CD4-positive, alpha-beta memory T cell (primary cell): ENCODE results near the gene PSD2. TPM values are rescaled to one million over a fixed set of nuclear protein-coding genes. Genes with fewer than 3 reads are reported as not detected.

Experiments used
- CTCF ChIA-PET: fragments of 350-600 bp; sonication (Branson Sonifier 250); formaldehyde crosslinking; loops from one replicate; lab custom pipeline; 2021; ENCODE audit warnings: inconsistent platforms; ENCODE audit not compliant: partially characterized antibody; lab: Charles Lee
- POLR2A ChIA-PET: fragments of 350-600 bp; sonication (Branson Sonifier 250); formaldehyde crosslinking; loops from one replicate; lab custom pipeline; 2021; ENCODE audit not compliant: partially characterized antibody; lab: Charles Lee
- DNase-seq, 5 donors: peaks; one replicate each; pipeline versions ENCODE4 v3.0.0 to v3.0.0-alpha.2; 2020 to 2022; ENCODE audit warnings: mixed read lengths in 1 of 5
- H3K27ac ChIP-seq: one replicate; pipeline ENCODE4 v1.7.0; 2013; ENCODE audit warnings: low read depth, low read length
- H3K27me3 ChIP-seq: 2 replicates; pipeline ENCODE4 v1.7.0; 2013; ENCODE audit warnings: mild to moderate bottlenecking, low read length, moderate library complexity; ENCODE audit not compliant: insufficient read depth
- H3K36me3 ChIP-seq: 2 replicates; pipeline ENCODE4 v1.7.0; 2013; ENCODE audit warnings: mild to moderate bottlenecking, low read length, moderate library complexity; ENCODE audit not compliant: insufficient read depth
- H3K4me1 ChIP-seq: 2 replicates; pipeline ENCODE4 v1.7.0; 2013; ENCODE audit warnings: mild to moderate bottlenecking, low read length, moderate library complexity; ENCODE audit not compliant: insufficient read depth
- H3K4me3 ChIP-seq, 2 donors: one replicate each; pipeline ENCODE4 v1.7.0; 2013; ENCODE audit warnings: low read length in 2 of 2, mild to moderate bottlenecking in 1 of 2
- H3K9me3 ChIP-seq, 2 donors: one replicate each; pipeline ENCODE4 v1.7.0; 2013; ENCODE audit warnings: low read length in 2 of 2, control low read depth in 1 of 2; ENCODE audit not compliant: control insufficient read depth in 1 of 2
- H3K27ac Mint-ChIP-seq, 7 donors: one replicate each; pipeline ENCODE4 v1.8.0; 2020 to 2021; ENCODE audit warnings: mixed read lengths in 7 of 7, mild to moderate bottlenecking in 6 of 7, inconsistent platforms in 3 of 7, moderate library complexity in 3 of 7
- H3K27me3 Mint-ChIP-seq, 2 donors: one replicate each; pipeline ENCODE4 v1.8.0; 2020 to 2021; ENCODE audit warnings: mixed read lengths in 2 of 2
- H3K36me3 Mint-ChIP-seq, 2 donors: one replicate each; pipeline ENCODE4 v1.8.0; 2020 to 2021; ENCODE audit warnings: mixed read lengths in 2 of 2, inconsistent platforms in 1 of 2, mild to moderate bottlenecking in 1 of 2
- H3K4me1 Mint-ChIP-seq, 4 donors: one replicate each; pipeline ENCODE4 v1.8.0; 2020 to 2021; ENCODE audit warnings: mixed read lengths in 4 of 4, mild to moderate bottlenecking in 1 of 4
- H3K4me3 Mint-ChIP-seq, 8 donors: one replicate each; pipeline ENCODE4 v1.8.0; 2020 to 2021; ENCODE audit warnings: mixed read lengths in 8 of 8, mild to moderate bottlenecking in 7 of 8, moderate library complexity in 6 of 8, inconsistent platforms in 3 of 8
- H3K9me3 Mint-ChIP-seq, 8 donors: one replicate each; pipeline ENCODE4 v1.8.0; 2020 to 2021; ENCODE audit warnings: mixed read lengths in 8 of 8, mild to moderate bottlenecking in 5 of 8, inconsistent platforms in 3 of 8, moderate library complexity in 1 of 8
- intact Hi-C: fragments of 100-400 bp; cut with micrococcal nuclease; formaldehyde crosslinking; loops from one replicate; pipeline ENCODE4 v1.15.1; 2023
- polyA plus RNA-seq, 2 donors: library from polyadenylated mRNA; unstranded; fragments of 300-500 nt; fragmentation: Illumina TruSeq; gene quantifications; one replicate each; pipeline ENCODE4 v1.2.3, GENCODE V29; 2021
- total RNA-seq, 2 experiments: library from RNA; stranded (reverse); gene quantifications; one replicate each; pipeline ENCODE4 v1.2.3, GENCODE V29; 2021

PSD2 gene
- total and polyA plus RNA-seq, 4 experiments from 2014 or later: not detected

DNA sequence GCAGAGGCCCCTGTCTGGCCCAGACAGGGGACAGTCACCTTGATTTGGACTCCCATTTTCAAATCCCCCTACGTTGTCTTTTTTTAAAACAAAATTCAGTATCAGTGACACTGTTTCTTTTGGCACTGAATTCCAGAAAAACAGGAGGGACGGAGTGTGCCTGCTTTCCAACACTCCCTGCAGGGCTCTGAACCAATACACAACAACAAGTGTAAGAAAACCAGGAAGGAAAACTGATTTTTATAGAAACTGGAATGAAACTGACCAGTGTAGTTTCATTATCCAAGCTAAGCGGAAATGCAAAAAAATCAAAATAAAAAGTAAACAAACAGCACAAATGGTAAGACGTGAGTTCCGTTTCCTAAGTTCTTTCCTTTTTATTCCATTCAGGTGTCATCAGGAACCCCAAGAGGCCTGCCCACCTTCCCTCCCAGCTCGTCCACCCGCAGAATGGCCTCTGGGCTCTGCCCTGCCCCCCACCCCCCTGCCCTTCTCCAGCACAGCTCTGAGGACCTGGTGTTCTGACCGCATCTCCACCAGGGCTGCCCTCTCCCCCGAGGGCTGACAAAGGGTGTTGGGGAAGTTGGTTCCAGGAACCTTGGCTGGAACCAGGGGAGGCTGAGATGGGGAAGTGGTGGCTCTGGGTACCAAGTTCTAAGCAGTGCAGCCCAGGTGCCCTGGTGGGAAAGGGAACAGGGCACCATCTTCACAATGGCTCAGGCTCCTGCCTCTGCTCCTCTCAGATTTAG, 73.6 kb downstream of the PSD2 start:
- ChIA-PET POLR2A (no interaction called here), CTCF (no interaction called here)
- H3K4me3 Mint-ChIP-seq: no peak overlapping the region
- H3K27ac Mint-ChIP-seq: no peak overlapping the region
- H3K27me3 ChIP-seq: no peaks in the 10 kb centered on the region
- no peak overlapping the region for H3K27ac ChIP-seq
- no peaks in the 10 kb centered on the region for H3K9me3 ChIP-seq
- intact Hi-C loops: no loop called here
- no peaks in the 10 kb centered on the region for H3K36me3 ChIP-seq
- no peaks in the 10 kb centered on the region for H3K9me3 Mint-ChIP-seq
- peaks cover 11 to 15% of the 10 kb centered on the region in 2 donors for H3K27me3 Mint-ChIP-seq
- DNase-seq: no peak
- no peaks in the 10 kb centered on the region for H3K4me1 ChIP-seq
- H3K4me3 ChIP-seq: no peak overlapping the region
- peaks cover 0 to 1% (median 0%) of the 10 kb centered on the region in 4 donors for H3K4me1 Mint-ChIP-seq
- no peaks in the 10 kb centered on the region for H3K36me3 Mint-ChIP-seq

GRCh38 chr5:139870677-139871076, 75.1 kb downstream of the PSD2 start:
- Histone ChIP-seq H3K4me1 (no peaks in the 10 kb centered on the region), H3K36me3 (no peaks in the 10 kb centered on the region), H3K9me3 (no peaks in the 10 kb centered on the region), H3K27me3 (no peaks in the 10 kb centered on the region), H3K27ac (no peak overlapping the region), H3K4me3 (no peak overlapping the region)
- no peaks in the 10 kb centered on the region for H3K36me3 Mint-ChIP-seq
- H3K27me3 Mint-ChIP-seq: peaks cover 9 to 18% of the 10 kb centered on the region in 2 donors
- POLR2A ChIA-PET: no interaction called here
- DNase-seq: no peak
- peaks cover 0 to 1% (median 0%) of the 10 kb centered on the region in 4 donors for H3K4me1 Mint-ChIP-seq
- peaks cover 0 to 3% (median 0%) of the 10 kb centered on the region in 8 donors for H3K9me3 Mint-ChIP-seq
- no peak overlapping the region for H3K4me3 Mint-ChIP-seq
- CTCF ChIA-PET: interaction anchor here (1.4 kb wide), 1 partner anchor 84 kb away, joined by 3 read pairs; no protein-coding TSS in a partner anchor
- H3K27ac Mint-ChIP-seq: no peak overlapping the region
- intact Hi-C loops: no loop called here

- Mint-ChIP-seq H3K4me1 (peaks cover 0 to 1% (median 0%) of the 10 kb centered on the region in 4 donors), H3K9me3 (peaks cover 0 to 8% (median 2%) of the 10 kb centered on the region in 8 donors), H3K36me3 (no peaks in the 10 kb centered on the region), H3K4me3 (no peak overlapping the region), H3K27me3 (peaks cover 9 to 15% of the 10 kb centered on the region in 2 donors), H3K27ac (no peak overlapping the region)
- no peak overlapping the region for H3K4me3 ChIP-seq
- no peaks in the 10 kb centered on the region for H3K9me3 ChIP-seq
- ChIA-PET CTCF (interaction anchor here (1.4 kb wide), 1 partner anchor 85 kb away, joined by 3 read pairs; no protein-coding TSS in a partner anchor), POLR2A (no interaction called here)
- no peaks in the 10 kb centered on the region for H3K4me1 ChIP-seq
- no peaks in the 10 kb centered on the region for H3K36me3 ChIP-seq
- H3K27ac ChIP-seq: no peak overlapping the region
- no peaks in the 10 kb centered on the region for H3K27me3 ChIP-seq
- intact Hi-C loops: no loop called here
- no peak for DNase-seq
Measured at GRCh38 chr5:139871614-139872013, 76.0 kb downstream of the PSD2 start.

DNA sequence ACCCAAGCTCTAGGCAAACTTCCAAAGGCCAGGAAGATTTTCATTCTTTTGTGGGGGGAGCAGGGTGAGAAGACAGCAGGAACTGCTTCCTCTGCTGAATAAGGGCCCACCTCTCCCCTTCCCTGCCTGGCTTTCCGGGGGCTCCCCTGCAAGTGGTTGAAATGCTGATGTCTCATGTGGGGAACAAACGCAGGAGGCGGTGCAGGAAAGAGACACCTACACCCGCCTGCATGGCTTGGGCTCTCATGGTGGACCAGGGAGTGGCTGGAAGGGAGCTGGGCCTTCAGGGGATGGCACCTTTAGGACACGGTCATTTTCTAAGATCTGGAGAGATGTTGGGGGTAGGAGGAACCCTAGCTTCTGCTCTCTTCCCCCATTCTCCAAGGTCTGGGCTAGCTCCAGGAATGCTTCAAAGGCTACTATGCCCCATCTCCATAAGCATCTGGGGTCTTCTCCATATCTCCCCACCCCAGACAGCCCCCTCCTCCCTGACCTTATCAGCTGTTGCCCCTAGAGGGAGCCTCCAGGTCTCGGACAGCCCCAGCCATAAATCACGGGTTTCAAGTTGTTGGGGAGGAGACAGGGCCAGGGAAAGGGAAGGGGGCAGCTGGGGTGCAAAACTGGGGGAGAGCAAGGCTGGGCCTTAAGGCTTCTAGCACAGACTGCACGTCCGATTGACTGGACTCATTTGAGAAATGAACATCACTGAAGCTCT, 76.6 kb downstream of the PSD2 start:
- no peaks in the 10 kb centered on the region for H3K9me3 ChIP-seq
- POLR2A ChIA-PET: no interaction called here
- CTCF ChIA-PET: interaction anchor here (1.1 to 1.3 kb wide), 2 partner anchors 9 to 96 kb away, joined by 4 read pairs; no protein-coding TSS in a partner anchor
- Mint-ChIP-seq H3K4me3 (no peak overlapping the region), H3K36me3 (no peaks in the 10 kb centered on the region), H3K27ac (no peak overlapping the region), H3K4me1 (peaks cover 0 to 1% (median 0%) of the 10 kb centered on the region in 4 donors), H3K27me3 (peaks cover 9 to 15% of the 10 kb centered on the region in 2 donors), H3K9me3 (peaks cover 0 to 8% (median 2%) of the 10 kb centered on the region in 8 donors)
- no peaks in the 10 kb centered on the region for H3K27me3 ChIP-seq
- intact Hi-C loops: no loop called here
- no peak overlapping the region for H3K4me3 ChIP-seq
- no peaks in the 10 kb centered on the region for H3K4me1 ChIP-seq
- no peak for DNase-seq
- H3K36me3 ChIP-seq: no peaks in the 10 kb centered on the region
- H3K27ac ChIP-seq: no peak overlapping the region

- H3K9me3 ChIP-seq: no peaks in the 10 kb centered on the region
- intact Hi-C loops: no loop called here
- Mint-ChIP-seq H3K9me3 (peaks cover 0 to 8% (median 2%) of the 10 kb centered on the region in 8 donors), H3K36me3 (no peaks in the 10 kb centered on the region), H3K4me3 (no peak overlapping the region), H3K27ac (peak overlapping the region in 1 of 7 donors; percentile 43), H3K27me3 (peaks cover 9 to 14% of the 10 kb centered on the region in 2 donors), H3K4me1 (no peaks in the 10 kb centered on the region)
- H3K4me3 ChIP-seq: no peak overlapping the region
- POLR2A ChIA-PET: no interaction called here
- CTCF ChIA-PET: interaction anchor here (1.1 to 1.3 kb wide), 2 partner anchors 10 to 96 kb away, joined by 4 read pairs; no protein-coding TSS in a partner anchor
- H3K27me3 ChIP-seq: no peaks in the 10 kb centered on the region
- H3K27ac ChIP-seq: no peak overlapping the region
- no peaks in the 10 kb centered on the region for H3K4me1 ChIP-seq
- no peaks in the 10 kb centered on the region for H3K36me3 ChIP-seq
- DNase-seq: no peak
Measured at GRCh38 chr5:139872851-139873794, 77.5 kb downstream of the PSD2 start.

DNA sequence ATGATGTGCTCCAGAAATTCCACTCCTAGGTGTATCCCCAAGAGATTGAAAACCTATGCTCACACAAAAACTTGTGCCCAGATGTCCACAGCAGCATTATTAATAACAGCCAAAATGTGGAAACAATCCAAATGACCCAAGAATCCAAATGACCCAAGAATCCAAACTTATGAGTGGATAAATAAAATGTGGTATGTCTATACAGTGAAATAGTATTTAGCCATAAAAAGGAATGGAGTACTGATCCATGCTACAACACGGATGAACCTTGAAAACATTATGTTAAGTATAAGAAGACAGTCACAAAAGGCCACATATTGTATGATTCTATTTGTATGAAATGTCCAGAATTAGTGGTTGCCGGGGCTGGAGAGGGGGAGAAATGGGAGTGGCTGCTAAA, 80.3 kb downstream of the PSD2 start:
- no peak overlapping the region for H3K4me3 ChIP-seq
- H3K36me3 ChIP-seq: no peaks in the 10 kb centered on the region
- DNase-seq: no peak
- intact Hi-C loops: no loop called here
- no peaks in the 10 kb centered on the region for H3K36me3 Mint-ChIP-seq
- ChIA-PET POLR2A (no interaction called here), CTCF (no interaction called here)
- peaks cover 0 to 8% (median 2%) of the 10 kb centered on the region in 8 donors for H3K9me3 Mint-ChIP-seq
- no peaks in the 10 kb centered on the region for H3K4me1 ChIP-seq
- H3K27ac Mint-ChIP-seq: no peak overlapping the region
- no peaks in the 10 kb centered on the region for H3K27me3 ChIP-seq
- no peak overlapping the region for H3K27ac ChIP-seq
- H3K4me1 Mint-ChIP-seq: no peaks in the 10 kb centered on the region
- H3K27me3 Mint-ChIP-seq: peaks cover 10 to 11% of the 10 kb centered on the region in 2 donors
- no peaks in the 10 kb centered on the region for H3K9me3 ChIP-seq
- no peak overlapping the region for H3K4me3 Mint-ChIP-seq
